HL-60 (cell line): ENCODE measurements around the gene SMIM17.

Source experiments
- DNase-seq, 2 experiments: peaks; one replicate each; pipeline ENCODE4 v3.0.0-alpha.2; 2010 to 2020; ENCODE audit warnings: low read depth in 1 of 2, low spot score in 1 of 2
- H3K27ac ChIP-seq: fragments of 250-450 bp; sonication (Bioruptor Pico); replicated peaks from 2 replicates; pipeline ENCODE4 v1.5.1; 2020; ENCODE audit warnings: mild to moderate bottlenecking, moderate library complexity
- H3K27me3 ChIP-seq: fragments of 250-450 bp; sonication (Bioruptor Pico); 2 replicates; pipeline ENCODE4 v1.5.1; 2021; ENCODE audit warnings: mild to moderate bottlenecking, moderate library complexity; ENCODE audit not compliant: insufficient read depth, poor library complexity, severe bottlenecking
- H3K4me3 ChIP-seq: replicated peaks from 2 replicates; pipeline ENCODE4 v1.5.1; 2011; ENCODE audit warnings: mild to moderate bottlenecking, control low read depth, low read length; ENCODE audit not compliant: insufficient read depth
- GABPA ChIP-seq: IDR thresholded peaks from 2 replicates; pipeline ENCODE4 v1.6.1; 2012; ENCODE audit warnings: low read depth
- POLR2AphosphoS5 ChIP-seq: IDR thresholded peaks from 2 replicates; pipeline ENCODE4 v1.6.1; 2012; ENCODE audit warnings: low read depth
- SPI1 ChIP-seq: IDR thresholded peaks from 2 replicates; pipeline ENCODE4 v1.6.1; 2012; ENCODE audit warnings: low read depth, mild to moderate bottlenecking, borderline replicate concordance
- TF ChIP-seq, protein P1 (sequence below): IDR thresholded peaks from one replicate; pipeline ENCODE4 v1.5.1; 2011; ENCODE audit warnings: low read length, control low read depth, inconsistent platforms; ENCODE audit not compliant: insufficient read depth
- TF ChIP-seq, protein P2 (sequence below): IDR thresholded peaks from 2 replicates; pipeline ENCODE4 v1.6.1; 2012; ENCODE audit warnings: low read depth; ENCODE audit not compliant: insufficient replicate concordance

Gene SMIM17

DNA sequence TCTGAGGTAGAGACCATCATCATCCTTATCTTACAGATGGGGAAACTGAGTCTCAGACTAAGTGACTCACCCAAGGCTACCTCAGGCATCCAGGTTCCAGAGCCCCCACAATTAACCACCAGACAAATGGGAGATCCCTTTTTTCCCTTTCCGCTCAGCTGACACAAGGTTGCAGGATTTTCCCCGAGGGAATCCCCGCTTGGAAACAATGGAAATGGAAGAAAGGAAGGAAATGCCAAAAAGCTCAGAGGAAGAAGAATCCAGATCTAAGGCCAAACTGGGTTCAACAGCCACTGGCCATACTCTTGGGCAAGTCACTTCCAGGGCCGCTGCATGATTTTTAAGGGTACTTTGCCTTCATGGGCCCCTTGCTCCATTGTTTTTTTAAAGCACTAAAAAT is 46.3 kb upstream of the SMIM17 start:
- TF ChIP-seq, protein P1, sequence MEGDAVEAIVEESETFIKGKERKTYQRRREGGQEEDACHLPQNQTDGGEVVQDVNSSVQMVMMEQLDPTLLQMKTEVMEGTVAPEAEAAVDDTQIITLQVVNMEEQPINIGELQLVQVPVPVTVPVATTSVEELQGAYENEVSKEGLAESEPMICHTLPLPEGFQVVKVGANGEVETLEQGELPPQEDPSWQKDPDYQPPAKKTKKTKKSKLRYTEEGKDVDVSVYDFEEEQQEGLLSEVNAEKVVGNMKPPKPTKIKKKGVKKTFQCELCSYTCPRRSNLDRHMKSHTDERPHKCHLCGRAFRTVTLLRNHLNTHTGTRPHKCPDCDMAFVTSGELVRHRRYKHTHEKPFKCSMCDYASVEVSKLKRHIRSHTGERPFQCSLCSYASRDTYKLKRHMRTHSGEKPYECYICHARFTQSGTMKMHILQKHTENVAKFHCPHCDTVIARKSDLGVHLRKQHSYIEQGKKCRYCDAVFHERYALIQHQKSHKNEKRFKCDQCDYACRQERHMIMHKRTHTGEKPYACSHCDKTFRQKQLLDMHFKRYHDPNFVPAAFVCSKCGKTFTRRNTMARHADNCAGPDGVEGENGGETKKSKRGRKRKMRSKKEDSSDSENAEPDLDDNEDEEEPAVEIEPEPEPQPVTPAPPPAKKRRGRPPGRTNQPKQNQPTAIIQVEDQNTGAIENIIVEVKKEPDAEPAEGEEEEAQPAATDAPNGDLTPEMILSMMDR, result no peak
- TF ChIP-seq SPI1 (no peak), GABPA (no peak), POLR2AphosphoS5 (no peak)
- TF ChIP-seq, protein P2, sequence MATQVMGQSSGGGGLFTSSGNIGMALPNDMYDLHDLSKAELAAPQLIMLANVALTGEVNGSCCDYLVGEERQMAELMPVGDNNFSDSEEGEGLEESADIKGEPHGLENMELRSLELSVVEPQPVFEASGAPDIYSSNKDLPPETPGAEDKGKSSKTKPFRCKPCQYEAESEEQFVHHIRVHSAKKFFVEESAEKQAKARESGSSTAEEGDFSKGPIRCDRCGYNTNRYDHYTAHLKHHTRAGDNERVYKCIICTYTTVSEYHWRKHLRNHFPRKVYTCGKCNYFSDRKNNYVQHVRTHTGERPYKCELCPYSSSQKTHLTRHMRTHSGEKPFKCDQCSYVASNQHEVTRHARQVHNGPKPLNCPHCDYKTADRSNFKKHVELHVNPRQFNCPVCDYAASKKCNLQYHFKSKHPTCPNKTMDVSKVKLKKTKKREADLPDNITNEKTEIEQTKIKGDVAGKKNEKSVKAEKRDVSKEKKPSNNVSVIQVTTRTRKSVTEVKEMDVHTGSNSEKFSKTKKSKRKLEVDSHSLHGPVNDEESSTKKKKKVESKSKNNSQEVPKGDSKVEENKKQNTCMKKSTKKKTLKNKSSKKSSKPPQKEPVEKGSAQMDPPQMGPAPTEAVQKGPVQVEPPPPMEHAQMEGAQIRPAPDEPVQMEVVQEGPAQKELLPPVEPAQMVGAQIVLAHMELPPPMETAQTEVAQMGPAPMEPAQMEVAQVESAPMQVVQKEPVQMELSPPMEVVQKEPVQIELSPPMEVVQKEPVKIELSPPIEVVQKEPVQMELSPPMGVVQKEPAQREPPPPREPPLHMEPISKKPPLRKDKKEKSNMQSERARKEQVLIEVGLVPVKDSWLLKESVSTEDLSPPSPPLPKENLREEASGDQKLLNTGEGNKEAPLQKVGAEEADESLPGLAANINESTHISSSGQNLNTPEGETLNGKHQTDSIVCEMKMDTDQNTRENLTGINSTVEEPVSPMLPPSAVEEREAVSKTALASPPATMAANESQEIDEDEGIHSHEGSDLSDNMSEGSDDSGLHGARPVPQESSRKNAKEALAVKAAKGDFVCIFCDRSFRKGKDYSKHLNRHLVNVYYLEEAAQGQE, result no peak
- no peak overlapping the region for H3K27ac ChIP-seq
- no peaks in the 10 kb centered on the region for H3K27me3 ChIP-seq
- no peak for DNase-seq
- H3K4me3 ChIP-seq, result no peak overlapping the region

DNA sequence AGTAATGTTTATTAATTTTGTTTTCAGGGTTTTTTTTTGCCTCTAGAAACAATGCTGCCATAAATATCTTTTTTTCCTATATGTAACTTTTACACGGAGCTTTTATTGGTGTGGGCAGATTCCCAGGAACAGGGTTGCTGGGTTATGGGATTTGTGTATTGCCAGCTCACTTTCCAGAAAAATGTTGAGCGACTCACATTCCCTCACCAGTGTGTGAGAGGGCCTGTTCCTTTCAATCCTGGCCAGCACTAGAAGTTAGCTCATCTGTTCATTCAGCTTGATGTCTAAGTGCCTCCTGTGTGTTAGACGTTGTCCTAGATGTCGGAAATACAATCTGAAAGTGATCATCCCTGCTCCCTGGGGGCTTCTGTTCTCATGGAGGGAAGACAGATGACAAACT is 45.3 kb upstream of the SMIM17 start:
- DNase-seq, result no peak
- no peaks in the 10 kb centered on the region for H3K27me3 ChIP-seq
- TF ChIP-seq, protein P1, result no peak
- TF ChIP-seq, protein P2, result no peak
- no peak for TF ChIP-seq SPI1
- TF ChIP-seq POLR2AphosphoS5, result no peak
- TF ChIP-seq GABPA, result no peak

DNA sequence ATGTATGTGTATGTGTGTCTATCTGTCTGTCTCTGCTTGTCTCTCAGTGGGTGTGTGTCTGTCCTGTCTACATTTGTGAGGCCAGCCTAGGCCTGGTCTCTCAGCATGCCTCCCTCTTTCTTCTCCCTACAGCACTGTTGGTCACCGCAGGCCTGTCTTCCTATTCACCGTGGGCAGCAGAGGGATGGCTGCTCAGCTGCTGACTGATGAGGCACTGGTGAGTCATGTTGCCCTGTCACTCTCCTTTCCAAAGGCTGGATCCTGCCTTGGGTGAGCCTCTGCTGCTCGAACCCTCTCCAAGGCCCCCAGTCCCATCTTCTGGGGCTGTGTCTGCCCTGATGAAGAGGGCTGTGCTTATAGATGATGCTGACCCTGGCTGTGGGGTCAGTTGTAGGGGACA is 41.6 kb upstream of the SMIM17 start:
- no peak overlapping the region for H3K4me3 ChIP-seq
- TF ChIP-seq POLR2AphosphoS5 (no peak), SPI1 (no peak), GABPA (no peak)
- TF ChIP-seq, protein P2, result no peak
- TF ChIP-seq, protein P1, result no peak
- no peak overlapping the region for H3K27ac ChIP-seq
- no peak for DNase-seq
- no peaks in the 10 kb centered on the region for H3K27me3 ChIP-seq

More for the DNA sequence above, 45.3 kb upstream of the SMIM17 start:
- no peak overlapping the region for H3K27ac ChIP-seq
- H3K4me3 ChIP-seq, result no peak overlapping the region
